Right lobe of liver (tissue), 4 donors: Measurements from ENCODE around the gene CBX3.

Experiments used
- POLR2A ChIP-seq: fragments of 450-650 bp; IDR thresholded peaks from one replicate; pipeline ENCODE4 v1.6.1; 2017; ENCODE audit warnings: antibody characterized with exemption, mild to moderate bottlenecking
- TF ChIP-seq, protein P1 (sequence below), 4 donors: fragments of 200-600 bp in 3 of 4; fragments of 450-650 bp in 1 of 4; IDR thresholded peaks; one replicate each; pipeline versions ENCODE4 v1.5.1 to v1.8.0; 2016 to 2022; ENCODE audit warnings: antibody characterized with exemption in 4 of 4, mild to moderate bottlenecking in 2 of 4
- donor health status: DM: no; HTN: no; CAD: no.
- donor health status: DM: no; HTN: no; CAD: no.
- donor health status: DM: no; HTN: yes; CAD: no.

GRCh38 chr7:26202019-26202990 lies 760 bp downstream of the CBX3 start:
- TF ChIP-seq, protein P1, sequence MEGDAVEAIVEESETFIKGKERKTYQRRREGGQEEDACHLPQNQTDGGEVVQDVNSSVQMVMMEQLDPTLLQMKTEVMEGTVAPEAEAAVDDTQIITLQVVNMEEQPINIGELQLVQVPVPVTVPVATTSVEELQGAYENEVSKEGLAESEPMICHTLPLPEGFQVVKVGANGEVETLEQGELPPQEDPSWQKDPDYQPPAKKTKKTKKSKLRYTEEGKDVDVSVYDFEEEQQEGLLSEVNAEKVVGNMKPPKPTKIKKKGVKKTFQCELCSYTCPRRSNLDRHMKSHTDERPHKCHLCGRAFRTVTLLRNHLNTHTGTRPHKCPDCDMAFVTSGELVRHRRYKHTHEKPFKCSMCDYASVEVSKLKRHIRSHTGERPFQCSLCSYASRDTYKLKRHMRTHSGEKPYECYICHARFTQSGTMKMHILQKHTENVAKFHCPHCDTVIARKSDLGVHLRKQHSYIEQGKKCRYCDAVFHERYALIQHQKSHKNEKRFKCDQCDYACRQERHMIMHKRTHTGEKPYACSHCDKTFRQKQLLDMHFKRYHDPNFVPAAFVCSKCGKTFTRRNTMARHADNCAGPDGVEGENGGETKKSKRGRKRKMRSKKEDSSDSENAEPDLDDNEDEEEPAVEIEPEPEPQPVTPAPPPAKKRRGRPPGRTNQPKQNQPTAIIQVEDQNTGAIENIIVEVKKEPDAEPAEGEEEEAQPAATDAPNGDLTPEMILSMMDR (IDR thresholded peaks at IDR 0.05), result no peak
- TF ChIP-seq POLR2A, result no peak
